AG09319 (cell line): ENCODE data around the gene MATCAP1.

ENCODE experiments used
- DNase-seq: peaks from one replicate; pipeline ENCODE4 v3.0.0-alpha.2; 2010; ENCODE audit warnings: low read depth; ENCODE audit errors: extremely low read depth
- CTCF ChIP-seq: IDR thresholded peaks from 2 replicates; pipeline ENCODE4 v1.5.1; 2011; ENCODE audit warnings: low read depth, mild to moderate bottlenecking, inconsistent platforms, low read length, moderate library complexity

The MATCAP1 gene

GRCh38 chr16:67173808-67174705 is 9.7 kb downstream of the MATCAP1 start:
- TF ChIP-seq CTCF, result peak; percentile 33
- peak; percentile 56 for DNase-seq

DNA sequence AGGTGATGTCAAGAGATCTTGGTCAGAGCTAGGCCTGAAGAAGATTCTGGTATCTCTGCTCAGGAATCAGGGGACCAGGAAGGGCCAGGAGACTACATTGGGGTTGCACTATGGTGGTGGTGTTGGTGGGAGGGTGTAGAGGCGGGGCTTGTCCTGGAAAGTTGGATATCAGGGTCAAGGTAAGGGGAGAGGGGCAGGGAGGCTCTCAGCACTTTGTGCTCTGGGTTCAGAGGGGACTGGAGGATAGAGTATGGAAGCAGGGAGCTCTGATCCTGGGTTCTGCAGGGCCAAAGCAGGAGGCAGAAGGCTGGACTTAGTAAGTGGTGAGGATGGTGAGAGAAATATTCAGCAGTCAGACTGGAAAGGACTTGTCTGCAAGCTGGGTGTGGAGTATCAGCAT is 10.4 kb downstream of the MATCAP1 start:
- TF ChIP-seq CTCF, result no peak
- no peak for DNase-seq

DNA sequence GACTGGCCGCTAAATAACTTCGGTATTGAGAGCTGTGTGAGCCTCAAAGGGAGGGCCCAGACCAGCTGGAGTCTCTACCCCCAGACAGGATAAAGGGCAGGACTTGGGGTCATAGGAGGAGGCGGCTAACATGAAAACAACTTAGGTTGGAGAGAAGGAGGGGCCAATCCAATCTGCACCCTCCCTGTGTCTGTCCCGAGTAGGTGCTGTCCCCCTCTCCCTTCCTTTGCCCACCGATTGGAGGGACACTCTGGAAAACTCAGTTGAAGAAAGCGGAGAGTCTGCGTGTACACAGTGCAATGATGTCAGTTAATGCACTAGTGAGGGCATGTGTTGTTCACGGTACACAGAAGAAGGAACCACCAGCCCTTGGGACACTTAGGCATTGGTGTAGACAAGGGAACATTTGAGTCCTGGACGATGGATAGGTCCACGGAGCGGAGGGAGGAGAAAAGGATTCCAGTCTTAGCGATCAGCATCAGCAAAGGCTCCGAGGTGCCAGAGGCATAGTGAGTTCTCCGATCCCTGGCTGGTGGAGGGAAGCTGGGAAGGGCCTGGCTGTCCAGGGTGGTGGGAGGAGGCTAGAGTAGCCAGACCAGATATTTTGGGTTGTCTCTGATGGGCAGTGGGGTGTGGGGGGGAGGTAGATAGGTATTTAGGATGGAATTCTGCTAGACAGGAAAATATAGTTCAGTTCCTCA is 12.7 kb downstream of the MATCAP1 start:
- no peak for TF ChIP-seq CTCF
- no peak for DNase-seq

- DNase-seq, result peak; percentile 68
- TF ChIP-seq CTCF, result peak; percentile 7; the same call in 1 of the 2 replicates
Measured at GRCh38 chr16:67170168-67170948, 13.4 kb downstream of the MATCAP1 start, which contains the start of gene NOL3. TSS of gene NOL3 (plus strand) at chr16:67170538.

GRCh38 chr16:67169642-67170167 is 14.1 kb downstream of the MATCAP1 start:
- no peak for DNase-seq
- peak; percentile 64 for TF ChIP-seq CTCF

- DNase-seq, result no peak
Measured at GRCh38 chr16:67169011-67169451, 14.7 kb downstream of the MATCAP1 start.

More at GRCh38 chr16:67169011-67169451, 14.7 kb downstream of the MATCAP1 start:
- no peak for TF ChIP-seq CTCF
